HCT116 (cell line): ENCODE results near the gene SEPTIN5. TPM values are rescaled to one million over a fixed set of nuclear protein-coding genes. Genes with fewer than 3 reads are reported as not detected.

Experiments used
- ATAC-seq: fragments of 200-7000 bp; cut with Tn5 transposase; 2 replicates; pipeline ENCODE4 v1.9.1; 2020; ENCODE audit warnings: mild to moderate bottlenecking, moderate library complexity
- BruUV-seq: library from RNA; stranded (reverse); fragments of 400-500 nt; replicated peaks from 2 replicates; lab custom pipeline; 2021; lab: Mats Ljungman, UMichigan
- CTCF ChIA-PET: fragments of 300-600 bp; sonication (Branson Sonifier 250); formaldehyde crosslinking; loops from one replicate; lab custom pipeline; 2021; ENCODE audit warnings: antibody characterized with exemption; lab: Charles Lee
- POLR2A ChIA-PET: fragments of 300-600, 350-600 bp; sonication (Branson Sonifier 250); formaldehyde crosslinking; loops from one replicate; lab custom pipeline; 2021; ENCODE audit warnings: antibody characterized with exemption; lab: Charles Lee
- RAD21 ChIA-PET, 2 experiments: fragments of 300-600 bp; sonication (Branson Sonifier 250); formaldehyde crosslinking; loops; one replicate each; lab custom pipeline; 2023; ENCODE audit warnings: low total read pairs in 2 of 2; ENCODE audit not compliant: uncharacterized antibody in 2 of 2, unreplicated experiment in 2 of 2, low non-redundant PET in 1 of 2; lab: Charles Lee
- DNase-seq: peaks from one replicate; pipeline ENCODE4 v3.0.0-alpha.2; 2010; ENCODE audit warnings: low read depth, low spot score
- H2AFZ ChIP-seq: fragments of 200-600 bp; shearing (Covaris generic), sonication (generic); 2 replicates; pipeline ENCODE4 v1.6.1; 2017; ENCODE audit warnings: low read depth, mixed run types, mixed read lengths, antibody characterized with exemption, low read length; ENCODE audit not compliant: poor library complexity, severe bottlenecking
- H3K27ac ChIP-seq: 2 replicates; pipeline ENCODE4 v1.5.1; 2012; ENCODE audit warnings: low read depth, low read length
- H3K27me3 ChIP-seq: fragments of 200-600 bp; sonication (generic); 2 replicates; pipeline ENCODE4 v1.6.1; 2016; ENCODE audit warnings: mixed run types, low read length, mixed read lengths; ENCODE audit not compliant: insufficient read depth
- H3K36me3 ChIP-seq, 2 experiments: fragments of 200-500 bp in 1 of 2; fragments of 200-600 bp in 1 of 2; sonication (Bioruptor generic) in 1 of 2; sonication (generic) in 1 of 2; 2 replicates each; pipeline versions ENCODE4 v1.5.1 to v1.6.1; 2014 to 2016; ENCODE audit warnings: low read length in 2 of 2, inconsistent platforms in 1 of 2, mixed read lengths in 1 of 2, mixed run types in 1 of 2; ENCODE audit not compliant: insufficient read depth in 2 of 2, control insufficient read depth in 1 of 2
- H3K4me1 ChIP-seq, 2 experiments: fragments of 200-600 bp in 1 of 2; sonication (generic) in 1 of 2; 2 replicates each; pipeline versions ENCODE4 v1.5.1 to v1.6.1; 2012 to 2017; ENCODE audit warnings: low read length in 2 of 2, inconsistent platforms in 1 of 2, mild to moderate bottlenecking in 1 of 2, mixed read lengths in 1 of 2, mixed run types in 1 of 2, moderate library complexity in 1 of 2; ENCODE audit not compliant: insufficient read depth in 2 of 2, control insufficient read depth in 1 of 2
- H3K4me2 ChIP-seq: fragments of 200-600 bp; sonication (generic); 2 replicates; pipeline ENCODE4 v1.6.1; 2017; ENCODE audit warnings: mixed run types, low read length, mixed read lengths
- H3K4me3 ChIP-seq, 2 experiments: fragments of 200-600 bp in 1 of 2; sonication (generic) in 1 of 2; replicated peaks in 1 of 2; 2 replicates each; pipeline ENCODE4 v1.5.1; 2011 to 2016; ENCODE audit warnings: low read length in 2 of 2, control low read depth in 1 of 2, low read depth in 1 of 2, mild to moderate bottlenecking in 1 of 2, mixed read lengths in 1 of 2, mixed run types in 1 of 2
- H3K79me2 ChIP-seq: fragments of 200-600 bp; sonication (generic); 2 replicates; pipeline ENCODE4 v1.6.1; 2017; ENCODE audit warnings: mild to moderate bottlenecking, mixed run types, low read length, moderate library complexity, mixed read lengths; ENCODE audit not compliant: insufficient read depth
- H3K9ac ChIP-seq: fragments of 200-600 bp; sonication (generic); 2 replicates; pipeline ENCODE4 v1.6.1; 2016; ENCODE audit warnings: low read length, mixed read lengths
- H3K9me2 ChIP-seq: fragments of 200-600 bp; sonication (generic), shearing (Covaris generic); 2 replicates; pipeline ENCODE4 v1.6.1; 2017; ENCODE audit warnings: mixed run types, mild to moderate bottlenecking, moderate library complexity; ENCODE audit not compliant: insufficient read depth
- H3K9me3 ChIP-seq, 2 experiments: fragments of 200-500 bp in 1 of 2; fragments of 200-600 bp in 1 of 2; sonication (Bioruptor generic) in 1 of 2; sonication (generic) in 1 of 2; 2 replicates each; pipeline ENCODE4 v1.6.1; 2014 to 2017; ENCODE audit warnings: low read length in 2 of 2, mixed read lengths in 2 of 2, inconsistent platforms in 1 of 2, low read depth in 1 of 2, mild to moderate bottlenecking in 1 of 2, mixed run types in 1 of 2, moderate library complexity in 1 of 2; ENCODE audit not compliant: control insufficient read depth in 1 of 2, insufficient read depth in 1 of 2
- H4K20me1 ChIP-seq: fragments of 200-600 bp; sonication (generic), shearing (Covaris generic); 2 replicates; pipeline ENCODE4 v1.6.1; 2017; ENCODE audit warnings: mixed run types, mild to moderate bottlenecking, moderate library complexity; ENCODE audit not compliant: insufficient read depth
- CBX3 ChIP-seq: IDR thresholded peaks from 2 replicates; pipeline ENCODE4 v1.6.1; 2012; ENCODE audit warnings: low read depth
- CTCF ChIP-seq, 3 experiments: fragments of 200-600 bp in 1 of 3; sonication (generic) in 1 of 3; IDR thresholded peaks in 2 of 3; conservative IDR thresholded peaks in 1 of 3; 2 replicates each; pipeline ENCODE4 v1.5.1; 2012 to 2017; ENCODE audit warnings: low read depth in 2 of 3, low read length in 2 of 3, antibody characterized with exemption in 1 of 3, borderline replicate concordance in 1 of 3, control low read depth in 1 of 3, mild to moderate bottlenecking in 1 of 3, mixed read lengths in 1 of 3, mixed run types in 1 of 3, moderate library complexity in 1 of 3; ENCODE audit not compliant: insufficient read depth in 1 of 3
- EZH2phosphoT487 ChIP-seq: fragments of 200-600 bp; IDR thresholded peaks from 2 replicates; pipeline ENCODE4 v1.6.1; 2018; ENCODE audit warnings: antibody characterized with exemption, borderline replicate concordance
- FOSL1 ChIP-seq: IDR thresholded peaks from 2 replicates; pipeline ENCODE4 v1.6.1; 2012; ENCODE audit warnings: low read depth
- JUND ChIP-seq: IDR thresholded peaks from 2 replicates; pipeline ENCODE4 v1.6.1; 2012
- MAX ChIP-seq: IDR thresholded peaks from 2 replicates; pipeline ENCODE4 v1.6.1; 2012
- POLR2A ChIP-seq: IDR thresholded peaks from 2 replicates; pipeline ENCODE4 v1.7.0; 2011; ENCODE audit warnings: borderline replicate concordance; ENCODE audit not compliant: insufficient read depth, insufficient read length; ENCODE audit errors: extremely low read depth
- POLR2AphosphoS5 ChIP-seq: IDR thresholded peaks from 2 replicates; pipeline ENCODE4 v1.6.1; 2011; ENCODE audit warnings: mild to moderate bottlenecking, low read depth, low read length, moderate library complexity
- RAD21 ChIP-seq: IDR thresholded peaks from 2 replicates; pipeline ENCODE4 v1.6.1; 2012; ENCODE audit warnings: low read depth, mild to moderate bottlenecking
- SIN3A ChIP-seq: IDR thresholded peaks from 2 replicates; pipeline ENCODE4 v1.6.1; 2012; ENCODE audit warnings: low read depth
- SP1 ChIP-seq: IDR thresholded peaks from 2 replicates; pipeline ENCODE4 v1.6.1; 2012; ENCODE audit warnings: low read depth
- SRF ChIP-seq: IDR thresholded peaks from 2 replicates; pipeline ENCODE4 v1.6.1; 2012; ENCODE audit warnings: low read depth
- YY1 ChIP-seq: IDR thresholded peaks from 2 replicates; pipeline ENCODE4 v1.6.1; 2011; ENCODE audit warnings: low read length, low read depth, moderate library complexity, mild to moderate bottlenecking; ENCODE audit not compliant: insufficient replicate concordance; ENCODE audit errors: extremely low read depth
- ZFX ChIP-seq: fragments of 450-650 bp; IDR thresholded peaks from 2 replicates; pipeline ENCODE4 v1.6.1; 2017
- ZNF274 ChIP-seq: fragments of 200-500 bp; sonication (Bioruptor generic); IDR thresholded peaks from 2 replicates; pipeline ENCODE4 v1.6.1; 2014; ENCODE audit warnings: mild to moderate bottlenecking, low read depth, low read length, inconsistent platforms
- intact Hi-C: fragments of 100-400 bp; cut with micrococcal nuclease; formaldehyde crosslinking; loops from 2 replicates; pipeline ENCODE4 v1.10.0; 2022
- total RNA-seq: library from RNA; stranded (reverse); gene quantifications from one replicate; pipeline ENCODE4 v1.2.1, GENCODE V29; 2021; ENCODE audit not compliant: unreplicated experiment
- TF ChIP-seq, protein P1 (sequence below): IDR thresholded peaks from 2 replicates; pipeline ENCODE4 v1.6.1; 2012; ENCODE audit warnings: low read depth

The SEPTIN5 gene
- total RNA-seq, 1 experiment from 2014 or later = 9.0 TPM

DNA sequence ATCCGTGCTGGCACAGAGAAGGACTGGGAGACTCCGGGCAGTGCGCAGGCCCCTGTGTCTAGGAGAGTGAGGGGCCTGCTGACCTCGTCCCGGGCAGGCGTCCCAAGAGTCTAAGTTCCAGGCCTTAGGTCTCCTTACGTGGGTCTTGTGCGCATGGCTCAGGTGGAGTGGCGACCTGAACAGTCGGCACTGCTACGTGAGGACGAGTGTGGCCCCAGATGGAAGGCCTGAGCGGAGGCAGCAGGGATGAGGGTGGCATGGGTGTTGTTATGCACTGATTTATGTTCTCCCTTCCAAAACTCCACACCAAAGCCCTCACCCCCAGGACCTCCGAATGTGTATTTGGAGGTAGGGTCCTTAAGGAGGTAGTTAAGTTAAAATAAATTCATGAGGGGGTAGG is 20.7 kb upstream of the SEPTIN5 start:
- RAD21 ChIA-PET = no interaction called here
- Histone ChIP-seq H3K4me1 (peaks cover 9 to 20% of the 10 kb centered on the region in 2 experiments), H3K4me2 (no peak overlapping the region), H3K9me2 (no peaks in the 10 kb centered on the region), H3K27me3 (no peaks in the 10 kb centered on the region), H2AFZ (no peak overlapping the region), H3K36me3 (no peaks in the 10 kb centered on the region), H3K79me2 (no peaks in the 10 kb centered on the region), H3K9ac (no peak overlapping the region), H3K9me3 (no peaks in the 10 kb centered on the region), H3K4me3 (no peak overlapping the region), H4K20me1 (no peaks in the 10 kb centered on the region), H3K27ac (no peak overlapping the region)
- no peak for ATAC-seq
- no TSS peak for BruUV-seq
- no peak for TF ChIP-seq CBX3
- TF ChIP-seq ZFX = no peak
- no peak for TF ChIP-seq YY1
- TF ChIP-seq RAD21 = no peak
- TF ChIP-seq ZNF274 = no peak
- TF ChIP-seq SIN3A = no peak
- no peak for TF ChIP-seq MAX
- TF ChIP-seq POLR2A = no peak
- no peak for TF ChIP-seq JUND
- TF ChIP-seq FOSL1 = no peak
- no peak for TF ChIP-seq POLR2AphosphoS5
- no peak for TF ChIP-seq EZH2phosphoT487
- no peak for TF ChIP-seq SP1
- TF ChIP-seq, protein P1, sequence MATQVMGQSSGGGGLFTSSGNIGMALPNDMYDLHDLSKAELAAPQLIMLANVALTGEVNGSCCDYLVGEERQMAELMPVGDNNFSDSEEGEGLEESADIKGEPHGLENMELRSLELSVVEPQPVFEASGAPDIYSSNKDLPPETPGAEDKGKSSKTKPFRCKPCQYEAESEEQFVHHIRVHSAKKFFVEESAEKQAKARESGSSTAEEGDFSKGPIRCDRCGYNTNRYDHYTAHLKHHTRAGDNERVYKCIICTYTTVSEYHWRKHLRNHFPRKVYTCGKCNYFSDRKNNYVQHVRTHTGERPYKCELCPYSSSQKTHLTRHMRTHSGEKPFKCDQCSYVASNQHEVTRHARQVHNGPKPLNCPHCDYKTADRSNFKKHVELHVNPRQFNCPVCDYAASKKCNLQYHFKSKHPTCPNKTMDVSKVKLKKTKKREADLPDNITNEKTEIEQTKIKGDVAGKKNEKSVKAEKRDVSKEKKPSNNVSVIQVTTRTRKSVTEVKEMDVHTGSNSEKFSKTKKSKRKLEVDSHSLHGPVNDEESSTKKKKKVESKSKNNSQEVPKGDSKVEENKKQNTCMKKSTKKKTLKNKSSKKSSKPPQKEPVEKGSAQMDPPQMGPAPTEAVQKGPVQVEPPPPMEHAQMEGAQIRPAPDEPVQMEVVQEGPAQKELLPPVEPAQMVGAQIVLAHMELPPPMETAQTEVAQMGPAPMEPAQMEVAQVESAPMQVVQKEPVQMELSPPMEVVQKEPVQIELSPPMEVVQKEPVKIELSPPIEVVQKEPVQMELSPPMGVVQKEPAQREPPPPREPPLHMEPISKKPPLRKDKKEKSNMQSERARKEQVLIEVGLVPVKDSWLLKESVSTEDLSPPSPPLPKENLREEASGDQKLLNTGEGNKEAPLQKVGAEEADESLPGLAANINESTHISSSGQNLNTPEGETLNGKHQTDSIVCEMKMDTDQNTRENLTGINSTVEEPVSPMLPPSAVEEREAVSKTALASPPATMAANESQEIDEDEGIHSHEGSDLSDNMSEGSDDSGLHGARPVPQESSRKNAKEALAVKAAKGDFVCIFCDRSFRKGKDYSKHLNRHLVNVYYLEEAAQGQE = no peak
- no peak for TF ChIP-seq CTCF (IDR thresholded peaks at IDR 0.05 in 2 of 3, conservative IDR thresholded peaks at IDR 0.05 in 1 of 3; ENCODE audit: borderline replicate concordance in 1 of 3, insufficient read depth in 1 of 3, low read depth in 2 of 3, low read length in 2 of 3)
- TF ChIP-seq SRF = no peak
- intact Hi-C loops = no loop called here
- POLR2A ChIA-PET = no interaction called here
- CTCF ChIA-PET = no interaction called here
- DNase-seq = no peak
